DND-41 (cell line): ENCODE measurements around the gene MAN1A1.
A peak's percentile ranks its signal among the peaks of the same experiment; 100 is the strongest.

Experiments used
- ATAC-seq: fragments of 200-7000 bp; cut with Tn5 transposase; 3 replicates; pipeline ENCODE4 v1.9.1; 2021; ENCODE audit warnings: low read depth; ENCODE audit not compliant: insufficient read depth
- DNase-seq: peaks from one replicate; pipeline ENCODE4 v3.0.0-alpha.2; 2020
- H2AFZ ChIP-seq: 2 replicates; pipeline ENCODE4 v1.6.0; 2012; ENCODE audit warnings: low read depth, low read length
- H3K27ac ChIP-seq: 2 replicates; pipeline ENCODE4 v1.5.1; 2012; ENCODE audit warnings: low read length, inconsistent platforms
- H3K27me3 ChIP-seq: fragments of 200-600 bp; sonication (generic); 2 replicates; pipeline ENCODE4 v1.6.0; 2012; ENCODE audit warnings: low read length, mild to moderate bottlenecking, inconsistent platforms; ENCODE audit not compliant: insufficient read depth, poor library complexity
- H3K36me3 ChIP-seq: 2 replicates; pipeline ENCODE4 v1.5.1; 2012; ENCODE audit warnings: low read length, inconsistent platforms; ENCODE audit not compliant: insufficient read depth
- H3K4me1 ChIP-seq: 2 replicates; pipeline ENCODE4 v1.5.1; 2012; ENCODE audit warnings: mild to moderate bottlenecking, low read length; ENCODE audit not compliant: insufficient read depth
- H3K4me2 ChIP-seq: 2 replicates; pipeline ENCODE4 v1.6.0; 2012; ENCODE audit warnings: mild to moderate bottlenecking, moderate library complexity, low read length, inconsistent platforms; ENCODE audit not compliant: insufficient read depth
- H3K4me3 ChIP-seq, 2 experiments: fragments of 200-600 bp in 1 of 2; shearing (Covaris generic) in 1 of 2; 2 replicates each; pipeline ENCODE4 v1.5.1; 2012 to 2016; ENCODE audit warnings: inconsistent platforms in 2 of 2, low read length in 2 of 2, mild to moderate bottlenecking in 2 of 2, low read depth in 1 of 2, moderate library complexity in 1 of 2
- H3K79me2 ChIP-seq: 2 replicates; pipeline ENCODE4 v1.6.0; 2012; ENCODE audit warnings: low read length, inconsistent platforms; ENCODE audit not compliant: insufficient read depth
- H3K9ac ChIP-seq: 2 replicates; pipeline ENCODE4 v1.6.0; 2012; ENCODE audit warnings: low read depth, mild to moderate bottlenecking, inconsistent platforms, low read length, moderate library complexity
- H3K9me3 ChIP-seq: 2 replicates; pipeline ENCODE4 v1.5.1; 2012; ENCODE audit warnings: low read length, moderate library complexity, mild to moderate bottlenecking, inconsistent platforms; ENCODE audit not compliant: insufficient read depth, severe bottlenecking
- H4K20me1 ChIP-seq: 2 replicates; pipeline ENCODE4 v1.6.0; 2012; ENCODE audit warnings: low read length; ENCODE audit not compliant: insufficient read depth
- EZH2 ChIP-seq: IDR thresholded peaks from 3 replicates; pipeline ENCODE4 v1.6.1; 2012; ENCODE audit warnings: borderline replicate concordance, low read depth, mild to moderate bottlenecking, moderate library complexity, low read length, inconsistent platforms; ENCODE audit not compliant: severe bottlenecking
- TF ChIP-seq, protein P1 (sequence below): IDR thresholded peaks from 2 replicates; pipeline ENCODE4 v1.5.1; 2012; ENCODE audit warnings: borderline replicate concordance, low read length, moderate library complexity, mild to moderate bottlenecking; ENCODE audit not compliant: poor library complexity, severe bottlenecking; ENCODE audit errors: extremely low read depth

MAN1A1 gene

GRCh38 chr6:119147101-119148053 lies 202.2 kb downstream of the MAN1A1 start:
- Histone ChIP-seq H3K79me2 (no peaks in the 10 kb centered on the region), H2AFZ (0 out of 2 replicates have a peak overlapping the region, but pooled peaks have one; percentile 8), H3K9me3 (no peaks in the 10 kb centered on the region), H3K4me1 (peaks cover 15% of the 10 kb centered on the region), H3K36me3 (no peaks in the 10 kb centered on the region), H4K20me1 (no peaks in the 10 kb centered on the region), H3K27me3 (no peaks in the 10 kb centered on the region), H3K4me2 (no peak overlapping the region), H3K4me3 (no peak overlapping the region), H3K9ac (no peak overlapping the region), H3K27ac (no peak overlapping the region)
- no peak for TF ChIP-seq EZH2
- TF ChIP-seq, protein P1, sequence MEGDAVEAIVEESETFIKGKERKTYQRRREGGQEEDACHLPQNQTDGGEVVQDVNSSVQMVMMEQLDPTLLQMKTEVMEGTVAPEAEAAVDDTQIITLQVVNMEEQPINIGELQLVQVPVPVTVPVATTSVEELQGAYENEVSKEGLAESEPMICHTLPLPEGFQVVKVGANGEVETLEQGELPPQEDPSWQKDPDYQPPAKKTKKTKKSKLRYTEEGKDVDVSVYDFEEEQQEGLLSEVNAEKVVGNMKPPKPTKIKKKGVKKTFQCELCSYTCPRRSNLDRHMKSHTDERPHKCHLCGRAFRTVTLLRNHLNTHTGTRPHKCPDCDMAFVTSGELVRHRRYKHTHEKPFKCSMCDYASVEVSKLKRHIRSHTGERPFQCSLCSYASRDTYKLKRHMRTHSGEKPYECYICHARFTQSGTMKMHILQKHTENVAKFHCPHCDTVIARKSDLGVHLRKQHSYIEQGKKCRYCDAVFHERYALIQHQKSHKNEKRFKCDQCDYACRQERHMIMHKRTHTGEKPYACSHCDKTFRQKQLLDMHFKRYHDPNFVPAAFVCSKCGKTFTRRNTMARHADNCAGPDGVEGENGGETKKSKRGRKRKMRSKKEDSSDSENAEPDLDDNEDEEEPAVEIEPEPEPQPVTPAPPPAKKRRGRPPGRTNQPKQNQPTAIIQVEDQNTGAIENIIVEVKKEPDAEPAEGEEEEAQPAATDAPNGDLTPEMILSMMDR, result no peak
- DNase-seq, result no peak
- ATAC-seq, result peak; percentile 52

- no peaks in the 10 kb centered on the region for H4K20me1 ChIP-seq
Measured at GRCh38 chr6:119145111-119145510, 204.4 kb downstream of the MAN1A1 start.

GRCh38 chr6:119142637-119143036 lies 206.9 kb downstream of the MAN1A1 start:
- H2AFZ ChIP-seq, result no peak overlapping the region
- no peak for ATAC-seq

More at GRCh38 chr6:119145111-119145510, 204.4 kb downstream of the MAN1A1 start:
- Histone ChIP-seq H3K36me3 (no peaks in the 10 kb centered on the region), H3K4me2 (no peak overlapping the region), H3K9me3 (no peaks in the 10 kb centered on the region), H3K27ac (no peak overlapping the region), H2AFZ (no peak overlapping the region), H3K4me1 (peaks cover 15% of the 10 kb centered on the region), H3K9ac (no peak overlapping the region), H3K4me3 (no peak overlapping the region), H3K79me2 (no peaks in the 10 kb centered on the region), H3K27me3 (peaks cover 2% of the 10 kb centered on the region)
- no peak for DNase-seq
- TF ChIP-seq, protein P1, result no peak
- TF ChIP-seq EZH2, result no peak
- no peak for ATAC-seq

More at GRCh38 chr6:119142637-119143036, 206.9 kb downstream of the MAN1A1 start:
- no peaks in the 10 kb centered on the region for H4K20me1 ChIP-seq
- no peaks in the 10 kb centered on the region for H3K79me2 ChIP-seq
- no peak for TF ChIP-seq EZH2
- TF ChIP-seq, protein P1, result no peak
- no peak overlapping the region for H3K4me3 ChIP-seq
- no peak overlapping the region for H3K4me2 ChIP-seq
- H3K4me1 ChIP-seq, result peaks cover 24% of the 10 kb centered on the region
- no peaks in the 10 kb centered on the region for H3K36me3 ChIP-seq
- no peak overlapping the region for H3K27ac ChIP-seq
- H3K27me3 ChIP-seq, result peaks cover 2% of the 10 kb centered on the region
- H3K9me3 ChIP-seq, result no peaks in the 10 kb centered on the region
- no peak for DNase-seq
- no peak overlapping the region for H3K9ac ChIP-seq
